HepG2 (cell line): ENCODE data around the gene CDA. TPM values are rescaled to one million over a fixed set of nuclear protein-coding genes. Genes with fewer than 3 reads are reported as not detected.

Experiments used
- ATAC-seq: fragments of 200-7000 bp; cut with Tn5 transposase; 3 replicates; pipeline ENCODE4 v1.9.1; 2020; ENCODE audit warnings: mild to moderate bottlenecking, moderate library complexity
- BruUV-seq: library from RNA; stranded (reverse); fragments of 400-500 nt; replicated peaks from 2 replicates; lab custom pipeline; 2021; lab: Mats Ljungman, UMichigan
- CTCF ChIA-PET: fragments of 300-600 bp; formaldehyde crosslinking; extraction: SDS; loops from one replicate; lab custom pipeline; 2021; ENCODE audit warnings: low total read pairs, inconsistent platforms, low intra/inter-chr PET ratio; lab: Yijun Ruan, JAX
- POLR2A ChIA-PET: fragments of 350-600 bp; sonication (Branson Sonifier 250); formaldehyde crosslinking; loops from one replicate; lab custom pipeline; 2020; ENCODE audit warnings: antibody characterized with exemption, inconsistent platforms; lab: Yijun Ruan, JAX
- DNase-seq: peaks from one replicate; pipeline ENCODE4 v3.0.0-alpha.2; 2015; ENCODE audit warnings: low spot score
- FAIRE-seq: peaks from 3 replicates; lab custom pipeline; 2011; peaks lifted over from hg19 to GRCh38; lab: Jason Lieb, UNC
- H2AFZ ChIP-seq: one replicate; pipeline ENCODE4 v1.6.1; 2011; ENCODE audit warnings: low read length, inconsistent platforms
- H3K27ac ChIP-seq: fragments of 300-600 bp; 3 replicates; pipeline ENCODE4 v1.8.0; 2011; ENCODE audit warnings: mixed run types, mild to moderate bottlenecking, mixed read lengths, low read length, inconsistent platforms; ENCODE audit not compliant: insufficient read depth; ENCODE audit errors: extremely low read length
- H3K27me3 ChIP-seq, 2 experiments: fragments of 200-600 bp in 1 of 2; 2 replicates in 1 of 2; 3 replicates in 1 of 2; pipeline versions ENCODE4 v1.6.0 to v1.8.0; 2011; ENCODE audit warnings: low read length in 2 of 2, mild to moderate bottlenecking in 2 of 2, moderate library complexity in 2 of 2, inconsistent platforms in 1 of 2; ENCODE audit not compliant: insufficient read depth in 2 of 2, control insufficient read depth in 1 of 2
- H3K36me3 ChIP-seq, 2 experiments: fragments of 200-600 bp in 1 of 2; replicated peaks in 1 of 2; 2 replicates in 1 of 2; 3 replicates in 1 of 2; pipeline versions ENCODE4 v1.5.1 to v1.8.0; 2011; ENCODE audit warnings: low read length in 2 of 2, inconsistent platforms in 1 of 2; ENCODE audit not compliant: insufficient read depth in 2 of 2, control insufficient read depth in 1 of 2
- H3K4me1 ChIP-seq: 2 replicates; pipeline ENCODE4 v1.5.1; 2012; ENCODE audit warnings: low read length, inconsistent platforms; ENCODE audit not compliant: insufficient read depth
- H3K4me2 ChIP-seq: 2 replicates; pipeline ENCODE4 v1.6.0; 2011; ENCODE audit warnings: low read depth, low read length, inconsistent platforms
- H3K4me3 ChIP-seq, 3 experiments: fragments of 200-600 bp in 1 of 3; sonication (generic), shearing (Covaris generic) in 1 of 3; replicated peaks in 1 of 3; 2 replicates each; pipeline ENCODE4 v1.5.1; 2011 to 2016; ENCODE audit warnings: low read length in 3 of 3, inconsistent platforms in 2 of 3, low read depth in 2 of 3, mild to moderate bottlenecking in 2 of 3, control low read depth in 1 of 3, mixed read lengths in 1 of 3; ENCODE audit not compliant: insufficient read depth in 1 of 3
- H3K79me2 ChIP-seq: one replicate; pipeline ENCODE4 v1.6.1; 2011; ENCODE audit warnings: low read length, inconsistent platforms; ENCODE audit not compliant: insufficient read depth
- H3K9ac ChIP-seq: 2 replicates; pipeline ENCODE4 v1.6.0; 2011; ENCODE audit warnings: mild to moderate bottlenecking, low read depth, low read length, inconsistent platforms; ENCODE audit not compliant: insufficient read depth
- H3K9me3 ChIP-seq: 2 replicates; pipeline ENCODE4 v1.5.1; 2012; ENCODE audit warnings: mild to moderate bottlenecking, low read length
- H4K20me1 ChIP-seq: 2 replicates; pipeline ENCODE4 v1.6.0; 2011; ENCODE audit warnings: inconsistent platforms, mild to moderate bottlenecking, low read length, moderate library complexity; ENCODE audit not compliant: insufficient read depth
- AGO1 ChIP-seq: fragments of 200-400 bp; formaldehyde crosslinking; IDR thresholded peaks from 2 replicates; pipeline ENCODE4 v1.6.1; 2017; ENCODE audit warnings: mild to moderate bottlenecking, low read depth, low read length, moderate library complexity; ENCODE audit not compliant: poor library complexity, severe bottlenecking
- FOXP4 ChIP-seq: sonication (generic); formaldehyde crosslinking; IDR thresholded peaks from 2 replicates; pipeline ENCODE4 v1.4.0; 2020; ENCODE audit warnings: missing genetic modification reagents
- THAP9 ChIP-seq: sonication (generic); formaldehyde crosslinking; IDR thresholded peaks from 2 replicates; pipeline ENCODE4; 2020; ENCODE audit warnings: missing genetic modification reagents, mild to moderate bottlenecking, borderline replicate concordance
- WGBS: methylation state at CpG from one replicate; pipeline ENCODE4 v1.1.6; 2017; ENCODE audit warnings: low lambda C conversion rate; 5-methylcytosine and 5-hydroxymethylcytosine counted together
- in situ Hi-C: cut with HindIII; loops from 2 replicates; pipeline ENCODE4 v1.10.0; 2017; ENCODE audit warnings: low pct_unique_long_range_greater_than_20kb; ENCODE audit not compliant: extremely low pct_ligation_motif_present
- intact Hi-C: fragments of 100-400 bp; cut with micrococcal nuclease; formaldehyde crosslinking; loops from one replicate; pipeline ENCODE4 v1.10.0; 2022; ENCODE audit not compliant: unreplicated experiment
- polyA plus RNA-seq, 8 experiments: library from polyadenylated mRNA; depleted of rRNA in 3 of 8; stranded (reverse) in 7 of 8; unstranded in 1 of 8; fragments of >200 nt; fragmentation: Illumina TruSeq in 4 of 8; extraction: Trizol in 4 of 8; gene quantifications; 2 replicates each; pipeline versions ENCODE4 v1.2.1 to v1.2.3, GENCODE V29; 2011 to 2016; ENCODE audit warnings: low read depth in 4 of 8, missing spikeins in 1 of 8, mixed read lengths in 1 of 8; ENCODE audit not compliant: insufficient read depth in 1 of 8
- total RNA-seq, 5 experiments: library from RNA; depleted of rRNA; stranded (reverse); fragments of >200 nt; fragmentation: Illumina TruSeq; extraction: Trizol; gene quantifications; 2 replicates each; pipeline ENCODE4 v1.2.3, GENCODE V29; 2016; ENCODE audit warnings: low read depth in 1 of 5
- TF ChIP-seq, protein P1 (sequence below): sonication (generic); formaldehyde crosslinking; IDR thresholded peaks from 2 replicates; pipeline ENCODE4 v1.4.0; 2020; ENCODE audit warnings: missing genetic modification reagents

Gene CDA
- total and polyA plus RNA-seq, 2 of the 13 experiments (the other 11 are each of a cell fraction or from before 2014, with no cell fraction given): 0.66 to 2.1 TPM

DNA sequence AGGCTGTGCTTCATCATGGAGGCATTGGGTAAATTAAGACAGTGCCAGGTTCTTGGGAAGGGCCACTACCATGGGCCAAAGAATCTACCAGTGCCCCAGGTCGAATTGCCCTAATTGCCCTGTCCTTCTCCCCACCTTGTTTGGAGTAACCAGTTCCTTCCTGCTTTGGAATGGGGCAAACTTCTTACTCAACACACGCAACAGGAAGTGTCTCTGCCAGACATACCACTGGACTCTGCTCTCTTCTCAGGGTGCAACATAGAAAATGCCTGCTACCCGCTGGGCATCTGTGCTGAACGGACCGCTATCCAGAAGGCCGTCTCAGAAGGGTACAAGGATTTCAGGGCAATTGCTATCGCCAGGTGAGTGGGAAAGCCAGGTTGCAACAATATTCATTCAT lies 15.8 kb downstream of the CDA start:
- Histone ChIP-seq H3K9me3 (no peaks in the 10 kb centered on the region), H3K27ac (no peak overlapping the region), H3K36me3 (no peaks in the 10 kb centered on the region), H3K79me2 (no peaks in the 10 kb centered on the region), H3K4me3 (no peak overlapping the region), H3K27me3 (no peaks in the 10 kb centered on the region), H3K4me2 (no peak overlapping the region), H3K9ac (no peak overlapping the region), H3K4me1 (peaks cover 32% of the 10 kb centered on the region), H4K20me1 (no peaks in the 10 kb centered on the region), H2AFZ (no peak overlapping the region)
- in situ Hi-C loops (no loop called here), intact Hi-C loops (no loop called here)
- no peak for ATAC-seq
- TF ChIP-seq, protein P1, sequence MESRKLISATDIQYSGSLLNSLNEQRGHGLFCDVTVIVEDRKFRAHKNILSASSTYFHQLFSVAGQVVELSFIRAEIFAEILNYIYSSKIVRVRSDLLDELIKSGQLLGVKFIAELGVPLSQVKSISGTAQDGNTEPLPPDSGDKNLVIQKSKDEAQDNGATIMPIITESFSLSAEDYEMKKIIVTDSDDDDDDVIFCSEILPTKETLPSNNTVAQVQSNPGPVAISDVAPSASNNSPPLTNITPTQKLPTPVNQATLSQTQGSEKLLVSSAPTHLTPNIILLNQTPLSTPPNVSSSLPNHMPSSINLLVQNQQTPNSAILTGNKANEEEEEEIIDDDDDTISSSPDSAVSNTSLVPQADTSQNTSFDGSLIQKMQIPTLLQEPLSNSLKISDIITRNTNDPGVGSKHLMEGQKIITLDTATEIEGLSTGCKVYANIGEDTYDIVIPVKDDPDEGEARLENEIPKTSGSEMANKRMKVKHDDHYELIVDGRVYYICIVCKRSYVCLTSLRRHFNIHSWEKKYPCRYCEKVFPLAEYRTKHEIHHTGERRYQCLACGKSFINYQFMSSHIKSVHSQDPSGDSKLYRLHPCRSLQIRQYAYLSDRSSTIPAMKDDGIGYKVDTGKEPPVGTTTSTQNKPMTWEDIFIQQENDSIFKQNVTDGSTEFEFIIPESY (CRISPR knock-in tag): peak; percentile 78; the same call in 1 of the 2 replicates
- no peak for TF ChIP-seq FOXP4
- no peak for TF ChIP-seq THAP9
- TF ChIP-seq AGO1: no peak
- CTCF ChIA-PET: no interaction called here
- WGBS: 78% methylated on average over 7 of the region's 7 CpGs
- no TSS peak for BruUV-seq
- FAIRE-seq: no peak
- no peak for DNase-seq
- POLR2A ChIA-PET: interaction anchor here (1.6 to 2.0 kb wide), 2 partner anchors 9 to 15 kb away, joined by 5 read pairs; no protein-coding TSS in a partner anchor
